Measurements from ENCODE around the gene EYS.

EYS gene

DNA sequence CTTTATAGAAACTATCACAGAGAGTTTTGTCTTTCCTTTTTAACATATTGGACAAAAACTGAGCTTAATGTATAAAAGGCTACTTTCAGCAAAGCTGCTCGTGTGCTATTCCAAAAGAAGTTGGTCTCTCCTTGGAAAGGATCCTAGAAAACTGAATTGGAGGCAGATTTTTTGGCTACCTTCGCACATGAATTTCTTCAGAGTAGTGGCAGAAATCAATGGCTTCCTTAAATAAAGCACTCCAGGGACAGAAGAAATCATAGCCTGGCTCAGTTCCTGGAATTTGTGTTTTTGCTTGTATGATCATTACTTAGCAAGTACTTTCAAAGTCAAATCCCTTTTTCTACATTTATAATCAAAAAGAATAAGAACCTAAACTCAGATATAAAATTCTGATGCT is 1291.1 kb downstream of the EYS start:
- no peak for DNase-seq

DNA sequence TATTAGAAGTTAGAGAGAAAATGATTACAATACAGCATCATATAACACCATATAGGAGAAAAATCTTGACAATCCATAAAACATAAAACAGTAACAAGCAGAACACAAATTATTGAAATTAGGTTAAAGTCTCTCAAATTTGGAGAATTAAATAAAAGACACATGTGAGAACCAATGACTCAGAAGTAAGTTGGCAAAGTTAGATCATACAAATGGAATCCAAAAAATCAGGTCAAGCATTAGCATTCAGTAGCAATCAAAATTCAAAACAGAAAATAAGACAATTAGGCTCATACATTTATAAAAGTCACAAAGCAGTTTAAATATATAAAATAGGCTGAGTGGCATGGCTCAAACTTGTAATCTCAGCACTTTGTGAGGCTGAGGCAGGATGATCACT is 1295.8 kb downstream of the EYS start:
- no peak for DNase-seq

DNA sequence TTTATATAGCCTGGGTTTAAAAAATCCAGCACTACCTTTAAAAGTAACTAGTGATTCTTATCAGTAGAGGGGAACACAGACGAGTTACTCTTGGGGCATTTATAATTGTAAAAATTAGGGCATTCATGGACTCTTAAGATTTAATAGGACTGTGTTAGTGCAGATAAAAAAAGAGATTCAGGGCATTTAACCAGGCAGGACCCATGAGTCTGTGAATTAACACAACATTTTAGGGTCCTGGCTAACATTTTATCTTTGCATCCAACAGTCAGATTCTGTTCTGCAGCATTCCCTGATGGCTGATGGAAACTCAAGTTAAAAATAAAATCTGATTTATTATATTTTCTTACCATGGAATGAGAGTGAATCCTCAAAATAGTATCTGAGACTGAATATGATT is 1297.1 kb downstream of the EYS start:
- DNase-seq, result no peak

DNA sequence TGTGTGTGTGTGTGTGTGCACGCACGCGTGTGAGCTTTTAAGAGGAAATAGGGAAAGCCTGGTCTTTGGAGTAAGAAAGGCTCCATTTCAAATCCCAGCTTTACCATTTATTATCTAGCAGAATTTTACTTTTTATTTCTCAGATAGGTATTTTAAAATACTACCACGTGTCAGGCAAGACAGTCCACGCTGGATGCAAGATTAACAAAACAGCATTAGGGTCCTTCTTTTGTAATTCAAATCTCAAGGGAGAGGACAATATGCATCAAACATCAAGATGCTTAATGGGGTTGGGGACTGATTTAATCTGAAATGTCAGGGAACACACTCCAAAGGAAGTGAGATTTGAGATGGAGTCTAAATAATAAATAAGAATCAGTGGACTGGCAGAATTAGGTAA is 1302.6 kb downstream of the EYS start:
- DNase-seq, result no peak

DNA sequence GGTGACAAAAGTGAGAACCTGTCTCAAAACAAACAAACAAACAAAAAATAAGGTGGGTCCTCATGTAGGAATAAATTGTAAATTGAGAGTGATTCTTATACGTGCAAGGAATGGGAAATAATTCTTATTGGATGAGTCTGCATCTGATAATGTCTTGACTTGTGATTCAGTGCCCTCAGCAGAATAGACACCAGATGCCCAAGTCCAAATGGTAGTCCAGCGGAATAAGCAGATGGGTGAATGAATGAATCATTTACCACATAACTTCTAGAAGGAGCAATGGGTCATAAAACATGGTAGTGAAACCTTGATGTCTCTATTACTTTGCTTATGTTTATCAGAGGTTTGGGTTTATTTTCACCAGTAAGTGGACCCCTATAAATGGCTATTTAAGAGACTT is 1323.7 kb downstream of the EYS start:
- DNase-seq, result no peak

DNA sequence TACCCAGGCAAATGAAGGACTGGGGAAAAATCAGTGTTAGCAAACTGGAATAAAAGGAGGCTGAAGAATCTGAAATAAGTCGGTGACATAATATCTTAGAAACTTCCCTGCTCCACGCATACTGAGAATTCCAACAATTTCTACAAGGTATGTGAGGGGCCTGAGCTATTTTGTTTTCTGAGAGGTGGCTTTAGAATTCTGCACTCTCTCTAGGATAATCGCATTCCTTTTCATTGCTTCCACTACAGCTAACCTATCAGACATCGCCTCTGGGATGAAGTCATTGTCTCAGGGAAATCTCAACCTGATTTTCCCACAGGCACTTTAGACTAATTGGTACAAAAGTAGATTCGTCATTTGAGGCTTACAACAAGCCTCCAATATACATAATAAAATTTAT is 1330.6 kb downstream of the EYS start:
- DNase-seq, result no peak

DNA sequence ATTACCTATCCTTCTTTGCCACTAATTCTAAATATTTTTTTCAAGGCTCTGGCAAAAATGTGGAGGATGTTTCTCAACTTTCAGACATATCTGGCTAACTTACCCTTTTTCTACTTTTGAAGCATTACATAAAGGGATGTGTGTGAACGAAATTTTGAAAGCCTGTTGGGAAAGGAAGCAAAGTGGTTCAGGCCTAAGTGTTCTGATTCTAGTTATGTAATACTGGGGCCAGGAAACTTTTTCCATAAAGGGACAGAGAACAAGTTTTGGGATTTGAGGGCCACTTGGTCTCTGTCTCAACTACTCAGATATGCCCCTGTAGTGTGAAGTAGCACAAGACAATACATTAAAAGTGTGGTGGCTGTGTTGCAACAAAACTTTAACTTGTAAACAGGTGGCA is 1349.6 kb downstream of the EYS start:
- no peak for DNase-seq

DNA sequence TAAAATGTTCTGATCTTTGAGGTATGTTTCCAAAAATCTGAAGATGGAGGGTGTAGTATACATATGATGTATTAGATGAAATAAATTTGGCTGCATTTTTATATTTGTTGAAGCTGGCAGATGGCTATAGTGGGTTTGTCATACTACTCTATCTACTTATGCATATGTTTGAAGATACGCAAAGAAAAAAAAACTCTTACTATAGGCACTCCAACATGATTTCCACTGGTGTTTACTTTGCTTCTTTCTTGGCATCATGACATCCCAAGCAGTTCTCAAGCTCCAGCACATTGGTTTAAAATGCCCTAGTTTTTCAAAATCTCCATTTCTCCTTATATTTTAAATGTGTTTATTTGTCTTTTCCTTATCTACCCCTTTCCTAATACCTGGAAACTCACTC is 1359.6 kb downstream of the EYS start:
- DNase-seq, result no peak

DNA sequence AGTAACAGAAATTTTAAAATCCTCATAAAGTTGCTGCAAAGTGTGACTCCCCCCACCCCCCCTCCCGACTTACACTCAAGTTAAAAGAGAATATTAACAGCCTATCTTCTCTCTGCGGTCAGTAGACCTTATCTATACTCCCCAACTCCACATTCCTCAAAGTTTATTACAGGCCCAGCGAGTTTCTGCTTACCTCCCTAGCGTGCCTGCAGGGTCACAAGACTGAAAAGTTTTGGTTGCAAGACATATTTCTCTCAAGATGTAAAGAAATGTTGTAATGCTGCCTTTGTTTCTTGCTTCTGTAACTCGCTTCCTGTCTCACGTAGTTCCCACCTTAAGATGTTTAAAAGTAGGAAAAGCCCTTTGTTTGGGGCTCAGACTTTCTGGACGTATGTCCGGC is 1371.8 kb downstream of the EYS start:
- DNase-seq, result no peak

DNA sequence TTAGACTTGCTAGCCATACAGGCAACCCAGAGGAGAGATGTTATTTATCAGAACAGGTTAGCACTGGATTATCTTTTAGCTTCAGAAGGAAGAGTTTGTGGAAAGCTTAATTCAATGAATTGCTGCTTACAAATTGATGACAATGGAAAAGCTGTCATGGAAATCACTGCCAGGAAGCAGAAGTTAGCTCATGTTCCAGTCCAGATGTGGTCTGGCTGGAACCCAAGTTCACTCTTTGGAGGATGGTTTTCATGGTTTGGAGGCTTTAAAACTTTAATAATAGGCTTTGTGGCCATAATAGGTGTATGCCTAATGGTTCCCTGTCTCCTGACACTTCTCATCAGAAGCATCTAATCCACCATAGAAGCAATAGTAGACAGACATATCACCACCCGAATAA is 1372.4 kb downstream of the EYS start:
- no peak for DNase-seq

DNA sequence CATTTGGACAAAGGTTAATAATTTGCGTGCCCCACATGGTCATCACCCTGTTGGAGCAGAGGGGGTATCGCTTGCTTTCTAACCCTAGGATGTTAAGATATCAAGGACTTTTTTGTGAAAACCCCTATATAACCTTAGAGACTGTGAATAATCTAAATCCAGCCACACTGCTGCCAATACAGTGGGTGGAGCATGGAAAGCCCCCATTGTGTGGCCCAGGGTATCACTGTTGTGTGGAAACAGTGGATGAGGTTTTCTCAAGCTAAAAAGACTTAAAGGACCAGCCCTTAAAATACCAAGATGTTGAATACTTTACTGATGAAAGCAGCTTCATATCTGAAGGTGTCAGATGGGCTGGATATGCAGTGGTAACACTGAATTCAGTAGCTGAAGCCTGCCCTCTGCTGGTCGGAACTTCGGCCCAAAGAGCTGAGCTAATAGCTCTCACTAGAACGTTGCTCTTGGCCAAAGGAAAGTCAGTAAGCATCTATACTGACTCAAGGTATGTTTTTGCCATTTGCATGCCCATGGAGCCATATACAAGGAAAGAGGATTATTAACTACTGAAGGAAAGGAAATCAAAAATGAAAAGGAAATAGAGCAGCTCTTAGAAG is 1376.2 kb downstream of the EYS start:
- DNase-seq, result no peak

DNA sequence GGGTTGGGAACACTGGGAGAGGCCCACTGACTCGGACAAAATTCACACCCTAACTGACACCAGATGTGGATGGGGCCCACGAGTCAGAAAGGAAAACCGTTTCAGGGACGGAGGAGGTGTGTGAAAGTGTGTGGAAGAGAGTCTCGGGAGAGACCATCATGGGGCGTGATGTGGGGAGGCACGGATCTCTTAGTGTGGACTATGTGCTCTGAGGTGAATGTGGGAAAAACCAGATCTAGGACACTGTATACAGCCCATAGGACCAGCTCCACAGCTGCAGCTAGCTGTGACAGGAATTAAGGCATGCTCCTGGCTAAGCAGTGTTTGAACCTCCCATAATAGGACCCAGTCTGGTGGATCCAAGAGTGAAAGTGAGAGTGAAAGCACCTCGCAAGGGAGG is 1380.1 kb downstream of the EYS start:
- DNase-seq, result no peak

DNA sequence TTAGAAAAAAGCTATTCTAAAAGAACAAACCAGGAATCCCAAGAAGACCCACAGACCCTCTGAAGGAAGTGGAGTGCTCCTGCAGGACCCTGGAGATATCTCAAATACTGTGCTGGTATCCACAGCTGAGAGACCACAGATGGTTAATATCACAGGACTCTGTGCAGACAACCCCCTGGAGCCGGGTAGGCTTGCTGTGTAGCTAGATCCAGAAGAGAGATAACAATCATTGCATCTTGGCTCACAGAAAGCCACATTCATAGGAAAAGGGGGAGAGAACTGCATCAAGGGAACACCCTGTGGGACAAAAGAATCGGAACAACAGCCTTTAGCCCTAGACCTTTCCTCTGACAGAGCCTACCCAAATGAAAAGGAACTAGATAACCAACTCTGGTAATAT is 1381.9 kb downstream of the EYS start:
- DNase-seq, result no peak

DNA sequence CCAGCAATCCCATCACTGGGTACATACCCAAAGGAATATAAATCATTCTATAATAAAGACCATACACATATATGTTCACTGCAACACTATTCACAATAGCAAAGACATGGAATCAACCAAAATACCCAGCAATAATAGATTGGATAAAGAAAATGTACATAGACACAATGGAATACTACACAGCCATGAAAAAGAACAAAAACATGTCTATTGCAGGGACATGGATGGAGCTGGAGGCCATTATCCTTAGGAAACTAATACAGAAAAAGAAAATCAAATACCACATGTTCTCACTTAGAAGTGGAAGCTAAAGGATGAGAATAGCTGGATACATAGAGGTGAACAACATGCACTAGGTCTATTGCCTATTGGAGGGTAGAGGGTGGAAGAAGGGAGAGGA is 1396.8 kb downstream of the EYS start:
- DNase-seq, result no peak

DNA sequence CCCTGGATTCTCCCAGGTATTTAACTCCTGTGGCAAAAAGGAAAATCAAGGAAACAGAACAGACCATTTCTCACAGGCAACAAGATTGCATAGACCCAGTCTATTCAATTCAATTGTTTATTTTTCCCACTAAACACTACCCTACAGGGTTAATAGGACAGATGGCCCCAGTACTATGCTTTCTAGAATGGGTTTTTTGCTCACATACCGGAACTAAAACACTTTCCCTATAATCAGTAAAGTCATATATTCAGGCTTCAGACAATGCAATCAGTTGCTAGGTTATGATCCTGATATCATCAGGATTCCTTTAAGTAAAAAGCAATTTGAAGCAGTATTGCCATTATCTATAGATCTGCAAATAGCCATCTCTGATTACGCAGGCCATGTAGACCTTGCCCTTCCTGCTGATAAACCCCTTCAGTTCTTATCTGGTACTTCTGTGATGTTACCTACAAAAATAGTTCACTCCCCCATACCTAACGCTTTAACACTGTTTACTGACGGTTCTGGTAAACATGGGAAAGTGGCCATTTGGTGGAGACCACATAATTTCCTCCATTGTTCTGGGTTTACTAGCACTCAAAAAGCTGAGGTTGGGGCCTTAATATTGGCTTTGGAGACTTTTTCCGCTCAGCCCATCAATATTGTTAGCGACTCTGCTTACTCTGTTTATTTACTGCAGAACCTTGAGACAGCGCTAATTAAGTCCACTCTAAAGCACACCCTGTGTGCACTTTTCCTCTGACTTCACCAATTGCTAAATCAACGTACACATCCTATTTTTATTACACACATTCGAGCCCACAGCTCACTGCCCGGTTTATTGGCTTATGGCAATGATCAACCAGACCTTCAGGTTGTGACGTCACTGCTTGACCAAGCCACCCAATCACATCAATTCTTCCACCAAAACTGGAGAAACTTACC is 1405.5 kb downstream of the EYS start:
- DNase-seq, result no peak

DNA sequence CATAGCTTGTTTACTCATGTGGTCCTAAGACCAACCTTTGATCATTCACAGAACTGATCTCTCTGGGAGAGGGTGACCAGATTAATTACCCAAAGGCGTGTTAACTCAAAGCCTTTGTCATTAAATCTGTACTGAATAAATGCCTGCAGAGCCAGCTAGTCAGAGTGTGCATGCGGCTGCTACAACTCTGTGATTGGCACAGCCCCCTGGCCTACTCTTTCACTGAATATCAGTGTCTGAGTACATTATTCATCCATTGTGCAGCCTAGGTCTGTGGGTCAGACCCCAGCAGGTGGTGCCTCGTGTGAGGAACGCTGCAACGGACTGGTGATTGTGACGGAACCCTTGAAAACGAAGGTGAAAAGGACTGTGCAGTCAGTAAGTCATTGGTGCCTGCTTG is 1407.8 kb downstream of the EYS start:
- no peak for DNase-seq

DNA sequence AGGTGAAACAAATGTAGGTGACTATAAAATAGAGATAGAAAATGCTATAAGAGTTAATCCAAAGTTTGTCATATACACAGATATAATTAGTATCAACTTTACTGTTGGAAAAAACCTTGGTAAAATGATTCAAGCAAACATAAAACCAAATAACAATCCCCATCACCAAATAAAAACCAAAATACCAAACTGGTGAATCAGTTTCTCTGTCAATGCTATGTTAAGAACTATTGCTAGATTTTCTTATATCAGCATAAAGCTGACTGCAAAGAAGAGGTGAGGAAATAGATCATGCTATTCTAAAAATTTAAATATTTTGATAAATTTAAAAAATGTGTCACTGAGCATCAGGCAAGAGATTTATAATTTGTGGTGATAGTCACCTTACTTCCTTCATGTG is 1413.0 kb downstream of the EYS start:
- no peak for DNase-seq

DNA sequence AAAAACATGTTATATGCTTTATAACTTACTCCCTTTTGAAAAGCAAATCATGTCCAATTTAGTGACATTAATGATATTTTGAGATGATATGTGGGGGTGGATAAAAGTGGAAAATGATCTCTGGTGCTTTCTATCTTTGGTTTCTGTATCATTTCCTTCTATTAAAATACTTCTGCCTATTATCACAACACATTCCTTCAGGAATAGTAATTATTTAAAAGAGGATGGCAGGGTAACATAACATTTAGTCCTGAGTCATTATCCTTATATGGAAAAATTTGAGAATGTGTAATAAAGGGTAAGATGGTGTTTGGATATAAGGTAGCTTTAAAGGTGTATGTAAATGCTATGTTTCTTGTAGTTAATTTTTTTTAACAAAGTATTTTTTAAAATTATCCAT is 1413.7 kb downstream of the EYS start:
- DNase-seq, result no peak

DNA sequence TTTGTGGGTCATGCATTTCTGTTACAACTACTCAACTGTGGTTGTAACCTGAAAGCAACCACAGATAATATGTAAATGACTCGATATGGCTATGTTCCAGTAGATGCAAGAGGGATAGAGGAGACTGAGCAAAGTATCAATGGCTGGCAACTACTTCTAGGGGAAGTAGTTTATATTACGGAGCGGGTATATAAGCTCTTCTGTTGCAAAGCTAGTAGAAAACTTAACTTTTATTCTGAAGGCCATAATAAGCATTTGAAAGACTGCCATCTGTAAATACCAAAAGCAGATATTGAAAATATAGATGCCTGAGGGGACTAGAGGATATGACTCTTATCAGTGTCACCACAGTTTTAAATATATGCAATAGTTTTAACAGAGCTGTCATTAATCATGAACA is 1416.2 kb downstream of the EYS start:
- DNase-seq, result no peak

DNA sequence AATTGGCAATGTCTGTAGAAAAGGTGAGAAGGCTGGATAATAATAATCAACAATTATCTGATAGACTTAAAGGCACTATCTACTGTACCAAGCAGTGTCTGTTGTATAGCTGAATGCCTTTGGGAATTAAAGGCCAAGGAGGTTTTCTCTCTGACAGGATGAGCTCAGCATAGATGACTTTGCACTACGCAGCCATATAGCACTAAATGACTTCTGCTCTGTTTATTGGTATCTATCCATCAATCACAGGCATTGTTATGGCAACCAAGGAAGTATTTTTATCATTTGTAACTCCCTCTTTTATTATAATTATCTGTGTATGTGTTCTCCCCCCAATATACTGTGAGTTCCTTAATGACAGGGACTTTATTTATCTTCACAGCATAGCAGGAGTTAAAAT is 1417.1 kb downstream of the EYS start:
- DNase-seq, result no peak

DNA sequence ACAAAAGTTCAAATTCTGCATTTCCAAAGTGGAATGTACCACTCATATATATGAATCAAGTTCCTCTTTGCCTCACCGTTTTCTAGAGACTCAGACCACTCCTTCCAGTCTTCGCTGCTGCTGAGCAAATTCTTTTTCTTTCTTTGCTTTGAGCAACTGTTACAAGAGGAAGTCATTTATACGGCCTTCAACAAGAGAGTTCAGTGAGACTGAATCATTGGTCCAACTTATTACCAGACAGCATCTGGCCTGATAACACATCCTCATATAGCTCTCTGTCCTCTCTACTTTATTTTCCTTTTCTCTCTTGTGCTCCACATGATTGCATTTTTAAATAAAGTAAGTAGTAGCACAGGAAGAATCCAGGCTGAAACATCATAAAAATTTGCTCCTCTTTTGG is 1418.7 kb downstream of the EYS start:
- no peak for DNase-seq

DNA sequence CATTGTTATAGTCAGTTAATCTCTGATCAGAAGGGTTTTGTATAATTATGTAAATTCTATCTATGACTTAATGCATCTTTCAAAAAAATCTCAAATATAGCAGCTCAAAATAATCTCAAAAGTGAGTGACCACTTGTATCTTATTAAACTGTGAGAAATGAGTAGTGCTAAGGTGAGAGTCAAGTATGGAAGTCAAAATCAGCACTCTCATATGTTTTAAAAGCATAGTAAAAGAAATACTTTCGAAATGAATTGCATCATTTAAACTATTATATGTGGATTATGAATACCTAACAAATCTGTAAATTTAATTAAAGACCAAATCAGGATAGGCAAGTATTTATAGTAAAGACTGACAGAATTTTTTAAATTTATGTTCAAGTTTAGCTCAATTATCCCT is 1425.9 kb downstream of the EYS start:
- no peak for DNase-seq

DNA sequence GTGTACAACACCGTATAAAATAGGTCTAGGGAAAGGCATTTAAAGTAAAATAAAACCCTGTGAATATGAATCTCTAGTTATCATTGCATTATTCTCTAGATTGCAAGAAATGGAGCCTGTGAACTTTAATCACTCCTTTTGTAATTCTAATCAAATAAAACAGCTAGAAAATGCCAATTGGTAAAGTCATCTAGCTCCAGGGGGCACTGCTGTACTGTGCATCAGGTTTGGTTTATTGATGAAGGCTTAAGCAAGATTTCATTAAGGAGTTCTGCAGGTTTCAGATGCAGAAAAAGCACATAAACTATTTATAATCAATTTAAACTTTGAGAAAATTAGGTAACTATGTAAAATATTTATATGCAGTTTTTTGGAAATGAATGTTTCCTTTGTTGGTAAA is 1426.5 kb downstream of the EYS start:
- no peak for DNase-seq

DNA sequence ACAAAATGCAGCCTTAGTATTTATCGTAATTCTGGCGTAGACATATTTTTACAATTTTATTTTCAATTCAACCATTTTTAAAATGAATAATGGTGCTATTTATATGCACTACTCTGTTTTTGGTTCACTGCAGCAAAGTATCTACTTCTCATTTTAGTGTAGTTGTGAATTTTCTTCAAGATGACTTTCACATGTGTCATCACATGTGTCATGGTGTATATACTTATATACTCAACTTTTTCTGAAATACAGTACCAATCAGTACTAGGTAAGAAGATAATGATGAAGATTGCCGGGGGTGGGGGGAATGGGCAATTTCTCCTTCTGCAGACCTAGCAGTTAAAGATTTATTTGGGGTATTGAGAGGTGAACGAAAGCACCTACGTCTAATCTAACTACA is 1436.9 kb downstream of the EYS start:
- no peak for DNase-seq

DNA sequence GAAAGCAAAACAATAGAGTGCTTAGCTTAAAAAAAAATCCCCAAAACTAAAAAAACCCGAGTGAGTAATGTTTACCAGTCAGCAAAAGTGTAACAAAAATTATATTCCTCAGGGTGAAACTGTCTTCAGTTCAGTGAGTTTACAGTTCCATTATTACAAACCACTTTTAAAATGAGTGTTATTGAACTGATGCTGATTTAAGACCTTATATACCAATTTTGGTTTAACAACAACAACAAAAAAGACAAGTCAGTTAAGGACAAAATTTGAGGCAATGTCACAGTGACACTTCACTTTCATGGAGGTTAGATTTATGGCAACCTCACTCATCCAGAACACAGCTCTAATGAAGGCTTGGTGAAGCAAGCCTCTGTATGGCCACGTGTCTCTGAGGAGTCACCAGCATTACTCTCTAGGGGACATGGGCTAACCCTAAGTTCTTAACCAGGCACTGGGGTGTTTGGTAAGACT is 1440.6 kb downstream of the EYS start:
- no peak for DNase-seq
